GM12865 (cell line): ENCODE data around the gene ABCB1.

ENCODE experiments used
- DNase-seq: peaks from one replicate; pipeline ENCODE4 v3.0.0; 2010; ENCODE audit warnings: low read depth
- H3K4me3 ChIP-seq: 2 replicates; pipeline ENCODE4 v1.5.1; 2011; ENCODE audit warnings: mild to moderate bottlenecking, low read depth, low read length, control low read depth
- CTCF ChIP-seq: IDR thresholded peaks from 2 replicates; pipeline ENCODE4 v1.5.1; 2011; ENCODE audit warnings: low read length, control low read depth, low read depth, inconsistent platforms; ENCODE audit not compliant: insufficient read depth; ENCODE audit errors: missing control alignments

The ABCB1 gene

GRCh38 chr7:87498893-87499292 lies 101.8 kb downstream of the ABCB1 start:
- DNase-seq = no peak
- H3K4me3 ChIP-seq = no peak overlapping the region
- no peak for TF ChIP-seq CTCF

GRCh38 chr7:87497482-87497881 lies 103.2 kb downstream of the ABCB1 start:
- no peak overlapping the region for H3K4me3 ChIP-seq
- TF ChIP-seq CTCF = no peak
- DNase-seq = no peak

- no peak for TF ChIP-seq CTCF
- no peak overlapping the region for H3K4me3 ChIP-seq
- DNase-seq = no peak
Observed at GRCh38 chr7:87495366-87495765, 105.3 kb downstream of the ABCB1 start.

- H3K4me3 ChIP-seq = no peak overlapping the region
- TF ChIP-seq CTCF = no peak
- no peak for DNase-seq
Observed at GRCh38 chr7:87494454-87494853, 106.2 kb downstream of the ABCB1 start.

GRCh38 chr7:87483131-87483530 lies 117.6 kb downstream of the ABCB1 start:
- no peak overlapping the region for H3K4me3 ChIP-seq
- no peak for TF ChIP-seq CTCF
- no peak for DNase-seq

- DNase-seq = no peak
- no peak for TF ChIP-seq CTCF
- no peak overlapping the region for H3K4me3 ChIP-seq
Observed at GRCh38 chr7:87482115-87482514, 118.6 kb downstream of the ABCB1 start.

GRCh38 chr7:87480386-87480785 lies 120.3 kb downstream of the ABCB1 start:
- no peak overlapping the region for H3K4me3 ChIP-seq
- TF ChIP-seq CTCF = no peak
- no peak for DNase-seq
